Common myeloid progenitor, CD34-positive (primary cell): ENCODE results near the gene CAPS2. TPM values are rescaled to one million over a fixed set of nuclear protein-coding genes. Genes with fewer than 3 reads are reported as not detected.

ENCODE experiments used
- CTCF ChIA-PET: fragments of 350-600 bp; sonication (Branson Sonifier 250); formaldehyde crosslinking; loops from one replicate; lab custom pipeline; 2021; ENCODE audit warnings: antibody characterized with exemption; lab: Charles Lee
- POLR2A ChIA-PET: fragments of 350-600 bp; sonication (Branson Sonifier 250); formaldehyde crosslinking; loops from one replicate; lab custom pipeline; 2021; ENCODE audit warnings: antibody characterized with exemption; lab: Charles Lee
- DNase-seq, 3 donors: peaks; one replicate each; pipeline versions ENCODE4 v3.0.0 to v3.0.0-alpha.2; 2013
- H3K27ac ChIP-seq, 2 experiments: 1 replicate in 1 of 2; 2 replicates in 1 of 2; pipeline ENCODE4 v1.7.0; 2013; ENCODE audit warnings: inconsistent platforms in 2 of 2, low read length in 2 of 2, mild to moderate bottlenecking in 2 of 2, low read depth in 1 of 2, moderate library complexity in 1 of 2; ENCODE audit not compliant: severe bottlenecking in 2 of 2, insufficient read depth in 1 of 2, poor library complexity in 1 of 2
- H3K27me3 ChIP-seq, 5 experiments: replicated peaks in 2 of 5; 1 replicate in 3 of 5; 2 replicates in 2 of 5; pipeline versions ENCODE4 v1.6.1 to v1.7.0; 2013; ENCODE audit warnings: low read length in 4 of 5, mild to moderate bottlenecking in 2 of 5, moderate library complexity in 2 of 5, inconsistent platforms in 1 of 5; ENCODE audit not compliant: insufficient read depth in 5 of 5, control insufficient read depth in 4 of 5
- H3K36me3 ChIP-seq, 4 experiments: 1 replicate in 2 of 4; 2 replicates in 2 of 4; pipeline versions ENCODE4 v1.6.1 to v1.7.0; 2013; ENCODE audit warnings: low read length in 3 of 4, control low read depth in 1 of 4, mild to moderate bottlenecking in 1 of 4; ENCODE audit not compliant: control insufficient read depth in 4 of 4, insufficient read depth in 4 of 4
- H3K4me1 ChIP-seq, 4 experiments: 1 replicate in 3 of 4; 2 replicates in 1 of 4; pipeline versions ENCODE4 v1.6.1 to v1.7.1; 2013; ENCODE audit warnings: low read length in 3 of 4, mild to moderate bottlenecking in 3 of 4, control low read depth in 1 of 4, inconsistent platforms in 1 of 4, moderate library complexity in 1 of 4; ENCODE audit not compliant: control insufficient read depth in 4 of 4, insufficient read depth in 4 of 4; ENCODE audit errors: control extremely low read depth in 1 of 4
- H3K4me3 ChIP-seq, 7 experiments: 1 replicate in 4 of 7; 2 replicates in 3 of 7; pipeline versions ENCODE4 v1.5.1 to v1.7.0; 2013; ENCODE audit warnings: mild to moderate bottlenecking in 7 of 7, low read length in 6 of 7, moderate library complexity in 6 of 7, inconsistent platforms in 2 of 7, low read depth in 2 of 7, control low read depth in 1 of 7; ENCODE audit not compliant: insufficient read depth in 4 of 7, control insufficient read depth in 1 of 7; ENCODE audit errors: extremely low read depth in 1 of 7
- H3K9me3 ChIP-seq, 5 experiments: 1 replicate in 4 of 5; 2 replicates in 1 of 5; pipeline versions ENCODE4 v1.6.1 to v1.7.1; 2013; ENCODE audit warnings: low read length in 4 of 5, mild to moderate bottlenecking in 2 of 5, inconsistent platforms in 1 of 5, low read depth in 1 of 5, moderate library complexity in 1 of 5; ENCODE audit not compliant: control insufficient read depth in 4 of 5, insufficient read depth in 2 of 5; ENCODE audit errors: control extremely low read depth in 1 of 5
- WGBS: methylation state at CpG from one replicate; pipeline ENCODE4 v1.1.5; 2013; ENCODE audit not compliant: insufficient coverage; 5-methylcytosine and 5-hydroxymethylcytosine counted together
- polyA plus RNA-seq: library from polyadenylated mRNA; unstranded; fragments of 120-200 nt; gene quantifications from one replicate; pipeline ENCODE4 v1.2.1, GENCODE V29; 2013

CAPS2 gene
- polyA plus RNA-seq = 18.0 TPM

DNA sequence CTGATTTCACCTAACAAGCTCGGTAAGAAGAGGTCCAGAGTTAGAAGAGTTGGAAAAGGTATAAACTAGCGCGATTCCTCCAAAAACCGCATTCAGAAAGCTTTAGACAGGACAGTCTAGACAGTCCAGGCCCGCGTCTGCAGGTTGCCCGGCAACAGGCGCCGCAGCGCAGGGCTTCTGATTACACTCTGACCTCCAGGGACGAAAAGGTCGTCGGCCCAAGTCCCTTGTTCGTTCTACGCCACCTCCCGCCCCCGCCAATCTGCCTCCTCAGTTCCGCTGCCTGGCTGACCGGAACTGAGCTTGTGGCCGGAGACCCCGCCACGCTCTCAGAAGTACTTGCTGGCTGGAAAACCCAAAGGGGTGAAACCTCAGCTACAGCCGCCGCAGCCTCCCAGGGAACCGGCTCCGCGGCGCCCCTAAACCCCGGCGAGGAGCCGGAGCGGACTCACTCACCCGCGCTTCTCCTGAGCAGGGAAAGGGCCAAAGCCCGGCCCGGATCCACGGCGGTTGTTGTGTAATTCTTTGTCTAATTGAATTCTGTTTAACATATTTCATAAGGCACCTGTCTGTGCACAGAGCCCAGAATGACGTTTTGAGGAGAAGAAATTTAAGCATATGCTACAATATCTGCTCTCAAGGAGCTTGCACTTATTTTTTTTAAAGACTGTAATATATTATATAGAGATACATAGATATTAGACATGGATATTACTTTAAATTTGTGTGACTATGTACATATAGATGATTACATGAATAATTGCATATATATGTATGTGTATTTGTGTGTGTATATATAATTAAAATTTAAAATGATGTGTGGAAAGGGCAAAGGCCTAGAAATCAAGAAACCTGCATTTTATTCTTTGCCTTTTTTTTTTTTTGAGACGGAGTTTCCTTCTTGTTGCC lies at the start of gene CAPS2:
CAPS2 (minus strand) TSS at position 407 of the 909 bp plus-strand sequence. CDS start 3,826 bp downstream, outside the sequence.
- H3K9me3 ChIP-seq = no peaks in the 10 kb centered on the region
- ChIA-PET POLR2A (no interaction called here), CTCF (interaction anchor here (0.9 to 6.6 kb wide), 12 partner anchors 15 to 181 kb away, joined by 3 to 52 read pairs (median 4); partner anchors contain the start of genes GLIPR1, GLIPR1L2 and KRR1)
- no peaks in the 10 kb centered on the region for H3K36me3 ChIP-seq
- H3K4me1 ChIP-seq = peaks cover 3 to 20% (median 12%) of the 10 kb centered on the region in 4 experiments
- 0% methylated on average over 32 of the region's 40 CpGs for WGBS
- H3K4me3 ChIP-seq = peak within 1 kb of the TSS; percentile 55 to 88 (median 76)
- H3K27ac ChIP-seq = no peak within 1 kb of the TSS
- peak; percentile 73 to 91 (median 89) for DNase-seq
- peaks cover 0 to 3% (median 2%) of the 10 kb centered on the region in 5 experiments for H3K27me3 ChIP-seq

GRCh38 chr12:75378354-75378753 lies 48.2 kb upstream of the CAPS2 start:
- 90% methylated on average over 1 of the region's 1 CpG for WGBS
- Histone ChIP-seq H3K9me3 (peaks cover 0 to 9% (median 0%) of the 10 kb centered on the region in 5 experiments), H3K27ac (no peak overlapping the region), H3K27me3 (no peaks in the 10 kb centered on the region), H3K36me3 (peaks cover 0 to 11% (median 0%) of the 10 kb centered on the region in 4 experiments), H3K4me1 (no peaks in the 10 kb centered on the region), H3K4me3 (no peak overlapping the region)
- POLR2A ChIA-PET = no interaction called here
- DNase-seq = no peak
- CTCF ChIA-PET = interaction anchor here (1.3 kb wide), 1 partner anchor 107 kb away, joined by 3 read pairs; no protein-coding TSS in a partner anchor

- WGBS = 100% methylated on average over 2 of the region's 2 CpGs
- CTCF ChIA-PET = no interaction called here
- POLR2A ChIA-PET = no interaction called here
- no peaks in the 10 kb centered on the region for H3K27me3 ChIP-seq
- no peak for DNase-seq
- peaks cover 0 to 9% (median 0%) of the 10 kb centered on the region in 5 experiments for H3K9me3 ChIP-seq
- H3K36me3 ChIP-seq = peaks cover 0 to 11% (median 3%) of the 10 kb centered on the region in 4 experiments
- no peak overlapping the region for H3K4me3 ChIP-seq
- no peaks in the 10 kb centered on the region for H3K4me1 ChIP-seq
- no peak overlapping the region for H3K27ac ChIP-seq
These were observed 44.8 kb upstream of the CAPS2 start for GRCh38 chr12:75374971-75375370.

DNA sequence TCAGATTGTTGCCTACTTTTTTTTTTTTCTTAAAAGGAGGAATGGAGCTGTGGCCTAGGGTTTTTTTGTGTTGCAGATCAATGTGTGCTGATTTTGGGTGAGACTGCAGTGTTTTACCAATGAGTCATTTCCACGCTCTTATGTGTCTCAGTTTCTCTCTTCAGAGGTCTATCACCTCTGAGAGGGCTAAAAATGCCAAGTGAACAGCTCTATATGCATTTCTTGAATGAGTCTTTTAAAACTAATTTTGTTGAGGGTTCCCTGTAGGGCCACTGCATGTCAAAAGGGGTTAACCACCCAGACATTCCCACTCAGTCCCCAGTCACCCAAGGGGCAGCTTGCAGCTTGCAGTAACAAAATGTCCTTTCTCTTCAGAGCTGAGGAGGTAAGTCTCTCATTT lies 36.5 kb upstream of the CAPS2 start:
- whole genome bisulfite sequencing = 100% methylated on average over 1 of the region's 1 CpG
- H3K9me3 ChIP-seq = no peaks in the 10 kb centered on the region
- ChIA-PET CTCF (interaction anchor here (1.2 kb wide), 1 partner anchor 119 kb away, joined by 3 read pairs; no protein-coding TSS in a partner anchor), POLR2A (no interaction called here)
- H3K27ac ChIP-seq = no peak overlapping the region
- H3K4me1 ChIP-seq = peaks cover 0 to 17% (median 2%) of the 10 kb centered on the region in 4 experiments
- no peak overlapping the region for H3K4me3 ChIP-seq
- H3K36me3 ChIP-seq = peaks cover 0 to 3% (median 0%) of the 10 kb centered on the region in 4 experiments
- DNase-seq = no peak
- H3K27me3 ChIP-seq = no peaks in the 10 kb centered on the region

- Histone ChIP-seq H3K4me1 (peaks cover 0 to 17% (median 2%) of the 10 kb centered on the region in 4 experiments), H3K27me3 (no peaks in the 10 kb centered on the region), H3K4me3 (no peak overlapping the region), H3K27ac (no peak overlapping the region), H3K9me3 (peaks cover 0 to 6% (median 0%) of the 10 kb centered on the region in 5 experiments), H3K36me3 (no peaks in the 10 kb centered on the region)
- ChIA-PET CTCF (no interaction called here), POLR2A (no interaction called here)
- DNase-seq = peak; percentile 17 to 67 (median 64)
These were observed 34.8 kb upstream of the CAPS2 start for GRCh38 chr12:75364919-75365318.

GRCh38 chr12:75361408-75361807 lies 31.3 kb upstream of the CAPS2 start:
- H3K27me3 ChIP-seq = no peaks in the 10 kb centered on the region
- no peak overlapping the region for H3K27ac ChIP-seq
- ChIA-PET CTCF (no interaction called here), POLR2A (no interaction called here)
- peak in 1 of 3 donors; percentile 13 for DNase-seq
- peaks cover 0 to 6% (median 0%) of the 10 kb centered on the region in 5 experiments for H3K9me3 ChIP-seq
- WGBS = 0% methylated on average over 1 of the region's 1 CpG
- no peak overlapping the region for H3K4me3 ChIP-seq
- peaks cover 0 to 11% (median 2%) of the 10 kb centered on the region in 4 experiments for H3K4me1 ChIP-seq
- no peaks in the 10 kb centered on the region for H3K36me3 ChIP-seq

- H3K27me3 ChIP-seq = no peaks in the 10 kb centered on the region
- H3K4me3 ChIP-seq = no peak overlapping the region
- H3K9me3 ChIP-seq = peaks cover 0 to 8% (median 0%) of the 10 kb centered on the region in 5 experiments
- H3K36me3 ChIP-seq = no peaks in the 10 kb centered on the region
- DNase-seq = peak in 1 of 3 donors; percentile 20
- H3K27ac ChIP-seq = no peak overlapping the region
- H3K4me1 ChIP-seq = peaks cover 0 to 10% (median 2%) of the 10 kb centered on the region in 4 experiments
- ChIA-PET CTCF (no interaction called here), POLR2A (no interaction called here)
These were observed 30.8 kb upstream of the CAPS2 start for GRCh38 chr12:75360920-75361319.
